ENCODE results near the gene SLC29A3.

The SLC29A3 gene

DNA sequence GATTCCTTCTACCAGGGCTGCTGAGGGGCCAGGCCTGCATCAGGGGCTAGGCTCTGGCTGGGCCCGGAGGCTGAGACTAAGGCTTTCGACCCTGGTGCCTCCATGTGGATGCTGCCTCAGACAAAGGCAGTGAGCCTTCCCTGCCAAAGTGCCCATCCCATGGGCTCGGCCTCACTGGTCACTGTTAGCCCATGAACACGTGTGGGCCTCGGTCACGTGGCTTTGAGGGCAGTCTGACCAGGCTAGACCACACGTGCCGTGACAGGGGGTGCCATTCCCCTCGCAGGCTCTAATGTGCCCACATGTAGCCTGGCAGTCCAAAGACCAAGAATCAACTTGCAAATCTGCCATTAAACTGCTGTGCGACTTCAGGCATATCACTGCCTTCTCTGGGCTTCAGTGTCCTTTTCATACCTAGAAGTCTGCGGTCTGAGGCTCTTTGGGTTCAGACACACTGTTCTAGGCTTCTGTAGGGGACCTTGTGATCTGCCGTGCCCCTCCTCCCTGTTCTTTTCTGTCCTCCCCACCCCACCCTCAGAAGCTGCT lies 17.6 kb upstream of the SLC29A3 start:
- DNase-seq, result no peak

- no peak for DNase-seq
These were observed 16.6 kb upstream of the SLC29A3 start for GRCh38 chr10:71302451-71302850.

GRCh38 chr10:71302874-71303568 lies 16.0 kb upstream of the SLC29A3 start:
- peak; percentile 87 for DNase-seq

DNA sequence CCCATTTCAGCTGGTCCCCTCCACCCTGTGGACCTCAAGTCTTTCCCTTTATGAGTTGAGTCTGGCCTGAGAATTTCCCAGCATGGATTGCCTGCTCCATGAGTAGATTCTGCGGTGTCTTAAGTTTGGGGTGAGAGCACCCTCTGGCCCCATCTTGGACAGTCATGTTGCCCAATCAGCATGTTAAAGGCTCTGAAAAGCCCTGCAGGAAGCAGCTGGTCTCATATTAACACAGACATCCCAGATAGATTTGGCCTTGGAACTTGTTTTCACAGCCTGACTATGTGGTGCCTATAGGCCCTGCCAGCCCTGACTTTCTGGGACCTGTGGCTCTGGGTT lies 15.5 kb upstream of the SLC29A3 start:
- DNase-seq, result no peak

DNA sequence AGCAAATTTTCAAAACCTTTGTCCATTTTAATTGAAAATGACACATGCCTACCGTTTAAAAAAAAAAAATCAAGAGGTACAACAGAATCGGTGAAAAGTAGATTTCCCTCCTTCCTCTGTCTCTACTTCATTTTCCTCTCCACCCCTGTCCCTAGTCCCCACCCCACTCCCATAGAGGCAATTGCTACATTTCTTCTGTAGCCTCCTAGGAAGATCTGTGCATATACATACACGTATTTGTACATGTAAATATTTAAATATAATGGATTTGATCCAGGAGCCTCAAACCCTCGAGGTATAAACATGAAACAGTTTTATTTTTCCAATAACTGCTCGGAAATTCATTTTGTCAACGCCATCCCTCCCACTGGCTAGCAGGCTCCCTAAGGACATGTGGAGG lies 14.1 kb upstream of the SLC29A3 start:
- no peak for DNase-seq

GRCh38 chr10:71306979-71307378 lies 12.1 kb upstream of the SLC29A3 start:
- DNase-seq, result no peak

- DNase-seq, result no peak
These were observed 11.5 kb upstream of the SLC29A3 start for GRCh38 chr10:71307469-71308085.

DNA sequence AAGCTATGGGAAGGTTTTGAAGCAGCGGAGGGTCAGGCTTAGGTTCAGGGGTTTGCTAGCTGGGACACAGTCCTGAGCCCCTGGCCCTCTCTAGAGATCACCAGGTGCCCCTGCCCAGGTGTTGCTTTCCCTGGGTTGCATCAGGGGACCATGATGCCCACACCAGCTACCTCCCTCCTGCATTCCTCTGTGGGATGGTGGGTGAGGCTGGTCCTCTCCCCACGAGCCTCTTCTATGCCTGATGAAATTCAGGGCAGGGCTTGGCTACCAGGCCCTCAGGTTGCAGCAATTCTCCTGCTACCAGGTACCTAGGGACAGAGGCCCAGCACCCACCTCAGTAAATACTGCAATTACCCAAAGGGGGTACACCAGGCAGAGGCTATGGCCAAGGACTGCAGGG lies 10.8 kb upstream of the SLC29A3 start:
- no peak for DNase-seq

- no peak for DNase-seq
These were observed 10.1 kb upstream of the SLC29A3 start for GRCh38 chr10:71308985-71309384.

- no peak for DNase-seq
These were observed 9.1 kb upstream of the SLC29A3 start for GRCh38 chr10:71309919-71310318.

DNA sequence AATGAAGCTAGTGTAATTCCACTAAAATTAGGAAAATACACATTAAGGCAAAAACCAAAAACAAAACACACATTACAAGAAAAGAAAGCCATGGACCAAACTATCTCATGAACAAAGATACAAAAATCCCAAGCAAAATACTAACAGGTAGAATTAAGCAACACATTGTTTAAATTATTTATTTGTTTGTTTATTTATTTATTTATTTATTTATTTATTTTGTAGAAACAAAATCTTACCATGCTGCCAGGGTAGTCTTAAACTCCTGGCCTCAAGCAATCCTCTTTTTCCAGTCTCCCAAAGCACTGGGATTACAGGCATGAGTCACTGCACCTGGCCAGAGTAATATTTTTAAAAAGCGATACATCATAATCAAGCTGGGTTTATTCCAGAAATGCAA lies 6.8 kb upstream of the SLC29A3 start:
- DNase-seq, result no peak

DNA sequence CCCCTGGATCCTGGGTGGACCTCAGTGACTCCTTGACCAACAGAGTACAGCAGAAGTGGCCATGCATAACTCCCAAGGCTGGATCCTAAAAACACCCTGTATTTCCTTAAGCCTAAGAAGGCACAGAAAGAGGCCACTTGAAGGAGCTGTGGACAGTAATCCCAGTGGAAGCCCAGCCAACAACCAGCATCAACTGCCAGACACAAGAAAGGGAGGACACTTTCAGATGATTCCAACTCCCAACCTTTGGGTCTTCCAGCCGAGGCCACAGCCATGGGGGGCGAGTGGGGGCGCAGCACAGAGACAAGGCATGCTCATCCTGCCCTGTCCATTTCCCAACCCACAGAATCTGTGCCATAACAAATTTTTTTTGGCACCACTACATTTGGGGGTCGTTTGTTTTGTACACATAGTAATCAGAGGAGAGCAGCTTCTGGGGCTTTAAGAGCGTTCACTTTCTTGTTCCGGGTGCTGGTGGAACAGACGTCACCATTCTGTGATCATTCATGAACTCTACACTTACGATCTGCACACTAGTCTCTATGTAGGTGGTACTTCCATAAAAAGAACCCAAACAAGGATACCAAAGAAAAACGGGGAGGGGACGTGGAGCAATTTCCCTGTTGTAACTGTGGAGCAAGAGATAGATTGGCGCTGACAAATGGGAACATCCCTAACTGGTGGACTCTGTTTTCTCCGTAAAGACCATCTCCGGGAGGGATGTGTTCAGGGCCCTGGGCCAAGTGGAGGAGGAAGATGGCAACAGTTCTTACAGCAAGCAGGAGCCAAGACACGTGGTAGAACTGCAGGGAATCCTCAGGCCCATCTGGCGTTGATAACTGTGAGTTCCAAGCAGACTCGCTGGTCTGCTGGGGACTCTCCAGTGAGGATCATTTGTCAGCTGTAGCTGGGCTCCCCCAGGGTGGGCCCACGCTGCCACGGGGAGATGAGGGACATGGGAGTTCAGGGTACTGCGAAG lies 6.0 kb upstream of the SLC29A3 start:
- DNase-seq, result no peak

GRCh38 chr10:71314028-71314693 lies 4.9 kb upstream of the SLC29A3 start:
- peak; percentile 84 for DNase-seq

DNA sequence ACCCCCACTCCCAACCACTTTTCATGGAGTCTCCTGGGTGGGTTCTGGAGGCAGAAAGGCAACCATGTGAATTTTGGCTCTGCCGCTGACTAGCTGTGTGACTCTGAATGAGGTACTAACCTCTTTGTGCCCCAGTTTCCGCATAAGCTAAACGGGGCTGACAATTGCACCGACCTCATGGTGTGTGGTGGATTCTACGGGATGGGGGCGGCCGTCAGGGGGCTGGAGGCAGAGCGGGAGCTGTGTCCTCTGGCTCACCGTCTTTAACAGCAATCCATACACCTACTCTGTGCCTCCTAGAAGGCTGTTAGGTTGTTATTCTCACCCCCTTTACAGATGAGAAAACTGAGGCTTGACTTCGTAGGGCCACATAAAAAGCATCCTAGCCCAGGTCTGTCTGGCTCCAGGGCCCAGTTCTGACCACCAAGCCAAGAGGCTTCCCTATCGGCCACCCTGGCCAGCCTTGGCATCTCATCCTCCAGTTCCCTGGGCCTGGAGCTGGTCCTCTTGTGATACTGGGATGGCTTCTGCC lies 4.3 kb upstream of the SLC29A3 start:
- DNase-seq, result no peak

DNA sequence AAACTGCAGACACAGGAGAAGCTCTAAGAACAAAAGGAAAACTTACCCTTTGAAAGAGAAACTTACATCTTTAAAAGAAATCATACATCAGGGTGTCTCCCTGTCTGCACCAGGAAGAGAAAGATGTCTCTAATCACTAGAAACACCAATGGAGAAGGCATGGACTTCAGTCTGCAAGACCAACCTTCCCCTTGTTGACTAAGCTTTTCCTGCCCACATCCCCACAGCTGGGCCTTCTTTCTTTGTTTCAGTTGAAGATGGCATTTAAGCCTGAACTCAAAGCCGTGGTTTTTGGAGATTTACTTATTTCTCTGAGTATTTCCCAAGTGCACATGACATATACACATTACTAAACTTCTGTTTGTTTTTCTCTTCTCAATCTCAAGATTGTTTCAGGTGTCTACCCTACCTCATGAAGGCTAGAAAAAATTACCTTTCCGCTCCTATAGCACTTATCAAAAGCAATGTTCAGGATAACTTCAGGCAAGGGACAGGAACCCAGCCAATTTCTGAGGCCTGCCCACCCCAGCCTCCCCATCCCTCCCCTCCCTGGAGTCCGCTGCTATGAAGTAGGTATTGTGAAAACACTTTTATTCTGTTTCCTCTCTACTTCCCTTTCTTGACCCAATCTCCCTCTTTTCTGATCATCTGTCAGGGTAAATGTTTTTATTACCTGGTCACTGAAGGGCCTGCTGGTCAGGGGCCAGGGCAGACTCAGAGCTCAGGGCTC lies 2.8 kb upstream of the SLC29A3 start:
- DNase-seq, result peak; percentile 16

DNA sequence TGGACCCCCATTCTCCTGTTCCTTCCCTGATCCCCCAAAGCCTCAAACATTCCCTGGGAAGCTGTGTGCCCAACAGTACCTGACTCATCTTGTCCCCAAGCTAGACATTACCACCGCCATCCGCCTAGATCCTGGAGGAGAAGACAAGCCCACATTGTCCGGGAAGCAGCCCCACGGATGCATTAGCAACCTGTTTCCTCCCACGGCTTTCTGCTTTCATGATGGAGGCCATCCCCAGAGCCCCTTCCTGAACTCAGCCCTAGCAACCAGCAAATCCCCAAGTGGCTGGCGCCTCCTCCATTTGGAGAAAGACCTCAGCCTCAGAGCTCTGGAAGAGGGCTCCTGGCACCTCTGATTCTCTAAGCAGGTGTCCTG lies 2.3 kb upstream of the SLC29A3 start:
- DNase-seq, result no peak

- peak; percentile 9 for DNase-seq
These were observed 1.3 kb upstream of the SLC29A3 start for GRCh38 chr10:71317739-71318138.

DNA sequence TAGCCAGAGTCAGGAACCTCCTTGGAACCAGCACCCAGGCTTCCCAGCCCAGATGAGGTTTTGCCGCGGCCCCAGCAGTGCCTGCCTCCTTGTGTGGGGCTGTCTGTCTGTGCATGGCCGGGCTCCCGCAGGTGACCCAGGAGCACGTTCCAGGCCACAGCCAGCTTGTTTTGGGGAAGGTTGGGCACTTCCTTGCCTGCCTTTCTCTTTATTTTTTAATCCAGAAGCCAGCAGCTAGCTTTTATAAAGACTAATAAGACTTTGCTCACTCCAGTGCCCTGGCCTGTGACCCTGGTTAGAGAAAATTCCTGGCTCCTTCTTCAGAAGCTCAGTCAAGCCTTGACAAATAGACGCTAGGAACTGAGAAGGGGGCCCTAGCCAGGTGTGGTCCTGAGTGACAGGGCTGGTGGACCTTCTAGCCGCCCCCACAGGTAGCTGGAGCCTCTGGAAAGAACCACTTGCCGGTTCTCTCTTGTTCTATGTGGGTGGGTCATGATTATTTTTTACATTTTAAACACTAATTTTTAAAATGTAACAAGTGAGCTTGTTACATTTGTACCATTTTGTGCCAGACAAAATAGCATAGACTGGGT lies 837 bp downstream of the SLC29A3 start:
- DNase-seq, result no peak

DNA sequence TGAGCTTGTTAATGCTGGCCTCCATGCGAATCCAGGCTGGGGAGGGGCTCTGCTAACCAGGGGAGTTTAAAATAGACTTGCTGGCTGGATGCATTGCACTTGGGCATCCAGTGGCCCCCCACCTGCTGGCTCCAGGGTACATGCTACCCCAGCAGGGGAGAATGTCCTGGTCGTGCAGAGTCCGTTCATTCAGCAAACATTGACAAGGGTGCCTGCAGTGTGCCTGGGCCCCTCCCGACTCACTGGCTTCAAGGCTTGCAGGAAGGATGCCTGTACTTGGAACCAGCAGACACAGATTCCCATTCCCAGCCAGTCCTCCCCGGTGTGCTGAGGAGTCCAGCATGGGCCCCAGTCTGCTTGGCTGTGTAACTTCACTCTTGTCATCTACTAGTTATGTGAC lies 1.5 kb downstream of the SLC29A3 start:
- DNase-seq, result no peak

DNA sequence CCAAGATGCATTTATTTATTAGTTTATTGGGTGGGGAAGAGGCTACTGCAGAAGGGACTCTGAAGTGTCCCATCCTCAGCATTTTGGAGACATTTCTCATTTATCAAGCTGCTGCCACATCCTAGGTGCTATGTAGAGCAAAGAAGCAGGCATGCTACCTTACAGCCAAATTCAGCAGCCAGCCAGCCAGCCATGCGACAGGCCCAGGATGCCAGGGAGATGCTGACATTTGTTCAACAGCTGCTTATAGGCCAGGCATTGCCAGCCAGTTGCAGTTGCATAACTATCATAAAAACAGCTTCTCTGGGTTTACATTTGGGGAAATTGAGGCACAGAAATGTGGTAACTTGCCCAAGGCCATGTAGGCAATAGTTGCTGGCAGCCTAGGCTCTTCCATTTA lies 2.3 kb downstream of the SLC29A3 start:
- no peak for DNase-seq

GRCh38 chr10:71323407-71323806 lies 4.3 kb downstream of the SLC29A3 start:
- peak; percentile 70 for DNase-seq

- no peak for DNase-seq
These were observed 5.7 kb downstream of the SLC29A3 start for GRCh38 chr10:71324743-71325142.
